GM18861 (cell line): Measurements from ENCODE around the gene KCNN2.
A peak's percentile ranks its signal among the peaks of the same experiment; 100 is the strongest.

Experiments used
- ATAC-seq: cut with Tn5 transposase; IDR thresholded peaks from one replicate; pipeline ENCODE4 v1.9.1; 2021; ENCODE audit not compliant: unreplicated experiment

KCNN2 gene

DNA sequence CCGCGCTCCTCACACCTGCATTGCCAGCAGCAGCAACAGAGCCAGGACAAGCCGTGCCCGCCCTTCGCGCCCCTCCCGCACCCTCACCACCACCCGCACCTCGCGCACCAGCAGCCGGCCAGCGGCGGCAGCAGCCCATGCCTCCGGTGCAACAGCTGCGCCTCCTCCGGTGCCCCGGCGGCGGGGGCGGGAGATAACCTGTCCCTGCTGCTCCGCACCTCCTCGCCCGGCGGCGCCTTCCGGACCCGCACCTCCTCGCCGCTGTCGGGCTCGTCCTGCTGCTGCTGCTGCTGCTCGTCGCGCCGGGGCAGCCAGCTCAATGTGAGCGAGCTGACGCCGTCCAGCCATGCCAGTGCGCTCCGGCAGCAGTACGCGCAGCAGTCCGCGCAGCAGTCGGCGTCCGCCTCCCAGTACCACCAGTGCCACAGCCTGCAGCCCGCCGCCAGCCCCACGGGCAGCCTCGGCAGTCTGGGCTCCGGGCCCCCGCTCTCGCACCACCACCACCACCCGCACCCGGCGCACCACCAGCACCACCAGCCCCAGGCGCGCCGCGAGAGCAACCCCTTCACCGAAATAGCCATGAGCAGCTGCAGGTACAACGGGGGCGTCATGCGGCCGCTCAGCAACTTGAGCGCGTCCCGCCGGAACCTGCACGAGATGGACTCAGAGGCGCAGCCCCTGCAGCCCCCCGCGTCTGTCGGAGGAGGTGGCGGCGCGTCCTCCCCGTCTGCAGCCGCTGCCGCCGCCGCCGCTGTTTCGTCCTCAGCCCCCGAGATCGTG is 517 bp downstream of the KCNN2 start:
- peak; percentile 15 for ATAC-seq

DNA sequence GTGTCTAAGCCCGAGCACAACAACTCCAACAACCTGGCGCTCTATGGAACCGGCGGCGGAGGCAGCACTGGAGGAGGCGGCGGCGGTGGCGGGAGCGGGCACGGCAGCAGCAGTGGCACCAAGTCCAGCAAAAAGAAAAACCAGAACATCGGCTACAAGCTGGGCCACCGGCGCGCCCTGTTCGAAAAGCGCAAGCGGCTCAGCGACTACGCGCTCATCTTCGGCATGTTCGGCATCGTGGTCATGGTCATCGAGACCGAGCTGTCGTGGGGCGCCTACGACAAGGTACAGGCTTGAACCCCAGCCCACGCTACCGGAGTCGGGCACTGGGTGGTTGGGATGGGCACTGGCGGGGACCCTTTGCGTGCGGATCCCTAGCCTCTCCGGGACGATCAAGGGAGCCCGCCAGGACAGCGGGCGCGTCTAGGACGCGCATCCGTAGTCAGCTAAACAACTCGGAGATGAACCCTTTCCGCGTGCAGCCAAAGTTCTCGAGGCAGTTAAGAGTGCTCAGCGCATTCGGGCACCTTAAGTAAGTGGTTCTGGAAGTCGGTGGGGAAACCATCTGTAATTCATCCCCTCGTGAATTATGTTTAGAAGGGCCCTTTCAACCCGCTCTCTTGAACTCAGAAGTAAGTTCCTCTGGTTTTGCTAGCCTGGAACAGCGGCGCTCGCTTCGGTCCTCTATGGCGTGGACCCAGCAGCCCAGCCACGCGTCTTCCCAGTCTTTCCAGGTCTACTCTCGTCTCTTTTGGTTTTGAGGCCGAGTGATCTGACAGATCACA is 1.3 kb downstream of the KCNN2 start:
- ATAC-seq: no peak

GRCh38 chr5:114363837-114364236 is 2.0 kb downstream of the KCNN2 start:
- ATAC-seq: no peak

DNA sequence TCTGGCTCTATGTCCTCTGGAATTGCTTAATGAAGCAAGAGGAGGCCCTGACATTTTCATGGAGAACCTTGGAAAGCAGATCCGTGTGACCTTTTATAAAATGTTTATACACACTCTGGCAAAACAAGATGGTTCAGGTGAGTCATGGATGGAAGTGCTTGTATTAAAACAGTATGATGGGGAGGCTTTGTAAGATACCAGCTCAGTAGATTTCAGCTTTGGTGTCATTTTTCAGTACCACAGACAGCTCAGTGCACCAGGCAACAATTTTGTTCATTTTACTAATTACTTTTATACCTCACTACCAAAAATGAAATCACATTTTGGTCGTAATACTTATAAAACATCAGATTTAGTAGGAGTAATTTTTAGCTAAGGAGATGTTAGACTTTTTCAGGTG is 5.2 kb downstream of the KCNN2 start:
- ATAC-seq: no peak

DNA sequence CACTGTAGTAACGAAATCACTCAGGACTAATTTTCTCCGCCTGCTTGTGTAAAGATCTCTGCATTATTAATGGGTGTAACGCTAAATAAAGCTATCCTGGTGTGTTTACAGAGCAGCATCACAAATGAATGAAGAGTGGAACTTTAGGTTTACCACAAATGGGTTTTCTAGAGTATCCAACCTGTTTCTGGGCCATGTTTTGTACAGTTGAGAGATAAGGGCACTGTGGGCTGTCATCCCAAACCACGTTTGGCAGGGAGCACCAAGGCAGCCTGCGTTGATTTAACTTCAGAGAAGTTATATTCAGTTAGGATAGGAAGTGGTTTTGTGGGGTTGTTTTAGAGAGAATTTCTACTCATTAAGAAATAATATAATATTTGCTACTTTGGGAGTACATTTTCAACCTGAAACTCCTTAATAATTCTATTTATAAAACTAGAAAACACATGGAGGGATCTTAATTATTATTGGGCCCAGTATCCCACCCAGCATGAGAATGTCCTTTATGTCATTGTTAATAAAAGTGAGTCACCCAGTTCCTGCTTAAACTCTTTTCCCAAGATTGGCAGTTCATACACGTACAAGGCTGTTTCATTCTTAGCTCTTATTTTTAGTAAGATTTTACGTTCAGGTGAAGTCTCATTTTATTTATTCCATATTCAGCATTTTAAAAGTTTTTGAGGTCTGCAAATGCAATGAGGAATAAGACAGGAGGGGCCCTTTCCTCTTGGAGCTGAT is 8.0 kb downstream of the KCNN2 start:
- ATAC-seq: no peak

- ATAC-seq: no peak
These were observed 15.4 kb downstream of the KCNN2 start for GRCh38 chr5:114377050-114377844.

GRCh38 chr5:114377946-114378345 is 16.1 kb downstream of the KCNN2 start:
- no peak for ATAC-seq

DNA sequence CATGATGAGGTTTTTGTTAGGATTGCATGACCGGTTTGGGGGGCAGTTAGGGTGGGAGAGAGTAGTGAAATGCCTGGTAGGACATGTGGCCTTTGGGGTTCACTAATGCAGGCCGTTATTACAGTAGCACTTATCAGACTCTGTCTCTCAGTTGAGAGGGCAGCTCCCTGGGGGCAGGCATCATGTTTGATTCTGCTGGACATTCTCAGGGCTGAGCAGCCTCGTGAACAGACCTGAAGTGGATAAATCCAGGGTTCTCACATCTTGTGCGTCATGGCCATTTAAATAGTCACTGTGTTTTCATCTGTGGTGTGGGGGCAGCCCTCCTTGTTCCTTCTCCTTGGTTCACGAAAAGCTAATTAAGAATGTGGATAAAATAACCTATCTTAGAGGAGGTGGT is 18.9 kb downstream of the KCNN2 start:
- ATAC-seq: no peak

- no peak for ATAC-seq
These were observed 25.6 kb downstream of the KCNN2 start for GRCh38 chr5:114387433-114387832.

- no peak for ATAC-seq
These were observed 28.6 kb downstream of the KCNN2 start for GRCh38 chr5:114390431-114390830.

DNA sequence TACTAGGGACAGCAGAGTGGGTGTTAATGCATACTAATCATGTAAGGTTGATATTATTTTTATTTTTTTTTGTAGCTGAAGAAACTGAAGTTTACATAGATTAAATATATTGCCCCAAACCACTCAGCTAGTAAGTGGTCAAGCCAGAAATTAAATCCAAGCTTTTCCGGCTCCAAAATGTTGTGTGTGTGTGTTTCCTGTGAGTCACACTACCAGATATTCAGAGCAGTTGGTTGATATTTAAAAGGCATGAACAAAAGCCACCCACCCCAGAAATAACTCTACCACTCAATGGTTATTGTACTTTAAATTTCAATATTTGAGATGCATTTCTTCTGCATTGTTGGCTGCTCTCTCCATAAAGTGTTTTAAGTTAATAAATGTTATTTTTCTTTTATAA is 29.5 kb downstream of the KCNN2 start:
- no peak for ATAC-seq

DNA sequence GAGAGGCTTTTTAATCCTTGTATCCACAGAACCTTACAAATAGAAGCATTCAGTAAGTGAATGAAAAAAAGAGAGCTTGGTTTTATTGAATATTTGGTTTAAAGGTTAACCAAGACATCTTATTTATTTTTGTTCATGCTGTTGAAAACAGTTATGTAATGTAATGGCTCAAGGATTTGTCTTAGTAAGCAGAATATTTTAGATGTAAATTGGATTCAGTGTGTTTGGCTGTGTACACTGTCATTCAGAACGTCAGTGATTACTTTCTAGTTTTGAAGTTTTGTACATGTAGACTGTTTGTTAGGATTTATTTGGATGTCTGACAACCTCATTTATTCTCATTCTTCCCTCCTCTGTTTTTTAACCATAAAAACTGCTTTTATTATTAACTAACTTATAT is 31.3 kb downstream of the KCNN2 start:
- ATAC-seq: no peak

DNA sequence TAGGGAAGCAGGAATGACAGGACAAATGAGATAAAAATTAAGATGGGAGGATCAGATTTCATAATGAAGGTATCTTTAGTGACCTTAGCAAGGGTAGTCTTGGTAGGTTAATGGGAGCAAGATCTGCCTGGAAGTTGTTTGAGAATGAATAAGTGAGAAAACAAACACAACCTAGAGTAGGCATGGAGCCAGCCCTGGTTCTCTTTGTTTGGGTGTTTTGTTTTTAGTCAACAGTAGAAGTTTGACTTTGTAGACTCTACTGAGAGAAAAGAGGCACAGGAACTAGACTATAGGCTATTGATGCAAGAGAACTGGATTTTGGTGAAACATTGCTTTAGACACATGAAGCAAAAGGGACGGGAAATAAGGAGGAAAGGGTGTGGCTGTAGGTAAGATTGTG is 40.3 kb downstream of the KCNN2 start:
- ATAC-seq: no peak

DNA sequence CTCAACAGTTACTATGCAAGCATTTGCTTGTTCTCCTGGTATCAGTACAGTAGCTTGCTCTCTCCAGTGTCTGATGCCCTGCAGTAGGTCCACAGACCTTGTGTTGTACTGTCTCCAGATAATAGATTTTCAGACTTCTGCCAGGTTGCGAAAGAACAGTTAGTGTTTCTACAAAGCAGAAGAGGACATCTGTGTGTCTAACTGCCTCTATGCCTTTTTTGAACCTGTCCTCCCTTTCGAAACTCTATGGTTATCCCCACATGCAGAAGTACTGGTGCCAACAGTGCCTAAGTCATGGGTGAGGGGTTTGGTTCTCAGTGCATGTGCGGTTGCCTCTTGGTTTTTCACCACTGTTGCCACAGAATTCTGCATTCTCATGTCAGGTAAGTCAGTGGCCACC is 45.9 kb downstream of the KCNN2 start:
- no peak for ATAC-seq

- no peak for ATAC-seq
These were observed 47.0 kb downstream of the KCNN2 start for GRCh38 chr5:114408847-114409246.

GRCh38 chr5:114411380-114411931 is 49.6 kb downstream of the KCNN2 start:
- ATAC-seq: no peak

DNA sequence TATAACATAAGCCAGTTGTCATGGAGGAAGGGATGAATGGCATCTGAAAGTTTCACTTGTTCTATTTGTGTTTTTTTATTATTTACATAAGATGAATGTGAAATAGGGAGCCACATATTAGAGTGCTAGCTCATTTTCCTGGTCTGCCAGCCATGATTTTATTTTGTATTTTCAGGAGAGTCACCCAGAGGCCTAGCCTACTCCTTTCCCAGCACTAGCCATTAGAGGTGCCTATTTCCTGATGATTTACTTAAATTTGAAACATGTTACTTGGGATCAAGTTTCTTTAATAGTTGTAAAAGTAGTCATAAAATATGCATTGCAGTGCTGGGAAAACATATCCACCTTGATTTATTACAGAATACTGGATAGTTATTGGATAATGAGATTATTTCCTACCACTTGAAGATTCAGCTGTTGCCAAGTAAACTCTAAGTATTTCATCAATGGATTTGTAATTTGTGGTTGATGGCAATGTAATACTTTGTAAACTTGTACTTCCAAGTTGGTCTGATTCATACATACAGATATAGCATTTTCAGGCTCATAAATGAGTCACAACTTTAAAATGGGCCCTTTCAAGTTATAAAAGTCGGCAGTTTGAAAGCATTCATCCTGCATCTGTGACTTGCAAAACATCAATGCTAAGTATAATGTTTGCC is 50.8 kb downstream of the KCNN2 start:
- ATAC-seq: no peak

GRCh38 chr5:114415760-114416159 is 53.9 kb downstream of the KCNN2 start:
- no peak for ATAC-seq

- ATAC-seq: no peak
These were observed 54.4 kb downstream of the KCNN2 start for GRCh38 chr5:114416254-114416653.

DNA sequence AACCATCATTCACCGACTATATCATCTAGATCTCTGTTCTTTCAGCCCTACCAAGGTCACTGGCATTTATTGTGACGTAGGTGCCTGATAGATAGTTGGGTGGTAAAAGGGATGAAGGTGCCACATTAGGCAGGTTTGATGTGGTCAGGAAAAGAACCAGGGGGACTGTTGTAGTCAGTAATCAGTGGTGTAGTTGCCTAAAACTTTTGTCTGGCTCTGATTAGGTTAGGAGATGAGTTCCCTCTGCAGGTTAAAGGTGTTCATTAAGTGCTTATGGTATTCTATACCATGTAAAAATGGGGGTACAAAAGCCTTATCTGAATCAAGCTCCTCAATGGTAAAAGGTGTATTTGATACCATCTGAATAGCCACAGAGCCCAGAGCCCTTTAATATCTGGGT is 55.6 kb downstream of the KCNN2 start:
- no peak for ATAC-seq
